Right lobe of liver (tissue), 4 donors: ENCODE measurements around the gene KCNIP1.

ENCODE experiments used
- CTCF ChIP-seq, 4 donors: fragments of 200-600 bp in 3 of 4; fragments of 450-650 bp in 1 of 4; IDR thresholded peaks; one replicate each; pipeline versions ENCODE4 v1.5.1 to v1.8.0; 2016 to 2022; ENCODE audit warnings: antibody characterized with exemption in 4 of 4, mild to moderate bottlenecking in 2 of 4
- POLR2A ChIP-seq: fragments of 450-650 bp; IDR thresholded peaks from one replicate; pipeline ENCODE4 v1.6.1; 2017; ENCODE audit warnings: antibody characterized with exemption, mild to moderate bottlenecking
- donor health status: DM: no; HTN: no; CAD: no.
- donor health status: DM: no; HTN: no; CAD: no.
- donor health status: DM: no; HTN: yes; CAD: no.

DNA sequence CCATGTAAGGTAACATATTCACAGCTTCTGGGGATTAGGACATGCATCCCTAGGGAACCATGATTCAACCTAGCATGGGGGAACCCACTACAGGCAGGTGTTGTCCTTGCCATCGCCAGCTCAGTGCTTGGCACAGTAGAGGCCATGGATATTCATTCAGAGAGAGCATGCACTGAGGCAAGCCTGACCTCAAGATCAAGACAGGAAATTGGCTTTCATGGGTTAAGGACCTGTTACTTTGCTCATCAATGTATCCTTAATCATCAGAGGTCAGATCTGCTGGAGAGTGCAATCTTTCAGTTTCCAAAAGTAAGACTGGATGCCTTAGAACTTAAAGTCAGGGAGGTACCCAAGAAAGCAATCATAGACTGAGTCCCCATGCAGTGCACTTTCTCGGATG lies 84.0 kb downstream of the KCNIP1 start:
- TF ChIP-seq CTCF (IDR thresholded peaks at IDR 0.05): no peak
- TF ChIP-seq POLR2A: no peak
